ENCODE data around the gene FZD4.
"Not testable (repeated sequence)": the region's sequence is repeated elsewhere in the genome, so short reads cannot be mapped to it uniquely, and the experiment has no call there.

The FZD4 gene

GRCh38 chr11:86972734-86973133, 17.5 kb upstream of the FZD4 start:
- DNase-seq, result no peak

GRCh38 chr11:86969258-86969657, 14.1 kb upstream of the FZD4 start:
- DNase-seq, result no peak

- DNase-seq, result not testable (repeated sequence)
Measured at GRCh38 chr11:86967601-86968000, 12.4 kb upstream of the FZD4 start.

- DNase-seq, result no peak
Measured at GRCh38 chr11:86957976-86958646, 2.9 kb upstream of the FZD4 start.

- no peak for DNase-seq
Measured at GRCh38 chr11:86956905-86957195, 1.7 kb upstream of the FZD4 start.

- no peak for DNase-seq
Measured at GRCh38 chr11:86955111-86955360, 159 bp downstream of the FZD4 start.

- DNase-seq, result no peak
Measured at GRCh38 chr11:86954269-86955110, 705 bp downstream of the FZD4 start.

GRCh38 chr11:86952221-86952875, 2.8 kb downstream of the FZD4 start:
- DNase-seq, result no peak

GRCh38 chr11:86951706-86952105, 3.5 kb downstream of the FZD4 start:
- DNase-seq, result no peak

GRCh38 chr11:86950661-86950995, 4.6 kb downstream of the FZD4 start:
- no peak for DNase-seq

GRCh38 chr11:86949995-86950660, 5.1 kb downstream of the FZD4 start:
- no peak for DNase-seq

GRCh38 chr11:86948733-86949132, 6.5 kb downstream of the FZD4 start:
- DNase-seq, result no peak

- DNase-seq, result no peak
Measured at GRCh38 chr11:86947541-86947940, 7.7 kb downstream of the FZD4 start.

GRCh38 chr11:86943505-86943904, 11.7 kb downstream of the FZD4 start:
- DNase-seq, result not testable (repeated sequence)

- no peak for DNase-seq
Measured at GRCh38 chr11:86941871-86942599, 13.2 kb downstream of the FZD4 start.

- DNase-seq, result no peak
Measured at GRCh38 chr11:86941077-86941870, 13.9 kb downstream of the FZD4 start.

- DNase-seq, result no peak
Measured at GRCh38 chr11:86940122-86940777, 14.9 kb downstream of the FZD4 start.

- no peak for DNase-seq
Measured at GRCh38 chr11:86938900-86939880, 16.0 kb downstream of the FZD4 start.

GRCh38 chr11:86938203-86938899, 16.8 kb downstream of the FZD4 start:
- DNase-seq, result no peak

Data from NCI-H1436 treated with DMSO at 0.1 percent for 48 hours (cell line).